MM.1S (cell line): Measurements from ENCODE around the gene NDST1.

Experiments
- DNase-seq: peaks from one replicate; pipeline ENCODE4 v3.0.0-alpha.2; 2015
- H2AFZ ChIP-seq: fragments of 300-600 bp; sonication (generic); 2 replicates; pipeline ENCODE4 v1.6.0; 2016; ENCODE audit warnings: antibody characterized with exemption, low read length
- H3F3A ChIP-seq: fragments of 300-600 bp; sonication (generic); 2 replicates; pipeline ENCODE4 v1.6.1; 2016; ENCODE audit warnings: mild to moderate bottlenecking, antibody characterized with exemption, low read length, moderate library complexity, mixed read lengths; ENCODE audit not compliant: insufficient read depth
- H3K27ac ChIP-seq: fragments of 300-600 bp; sonication (generic); 2 replicates; pipeline ENCODE4 v1.5.1; 2016; ENCODE audit warnings: mild to moderate bottlenecking, low read length
- H3K27me3 ChIP-seq: fragments of 300-600 bp; sonication (generic); replicated peaks from 2 replicates; pipeline ENCODE4 v1.6.0; 2016; ENCODE audit warnings: low read length; ENCODE audit not compliant: insufficient read depth
- H3K36me3 ChIP-seq: fragments of 300-600 bp; sonication (generic); replicated peaks from 2 replicates; pipeline ENCODE4 v1.6.1; 2016; ENCODE audit warnings: mild to moderate bottlenecking, low read length, mixed read lengths; ENCODE audit not compliant: insufficient read depth
- H3K4me1 ChIP-seq: fragments of 300-600 bp; sonication (generic); 2 replicates; pipeline ENCODE4 v1.6.1; 2016; ENCODE audit warnings: low read length, mixed read lengths
- H3K4me2 ChIP-seq: fragments of 300-600 bp; sonication (generic); 2 replicates; pipeline ENCODE4 v1.6.0; 2016; ENCODE audit warnings: low read depth, low read length
- H3K4me3 ChIP-seq: fragments of 300-600 bp; sonication (generic); 2 replicates; pipeline ENCODE4 v1.5.1; 2016; ENCODE audit warnings: low read length, mixed read lengths
- H3K79me2 ChIP-seq: fragments of 300-600 bp; sonication (generic); 2 replicates; pipeline ENCODE4 v1.6.1; 2016; ENCODE audit warnings: mixed run types, low read length, mixed read lengths
- H3K9ac ChIP-seq: fragments of 300-600 bp; sonication (generic); 2 replicates; pipeline ENCODE4 v1.6.1; 2016; ENCODE audit warnings: low read length, mixed read lengths
- H3K9me2 ChIP-seq: fragments of 300-600 bp; sonication (generic); replicated peaks from 2 replicates; pipeline ENCODE4 v1.6.1; 2016; ENCODE audit warnings: mild to moderate bottlenecking, low read length, mixed read lengths; ENCODE audit not compliant: insufficient read depth
- H3K9me3 ChIP-seq: fragments of 300-600 bp; sonication (generic); replicated peaks from 2 replicates; pipeline ENCODE4 v1.6.1; 2016; ENCODE audit warnings: mild to moderate bottlenecking, low read length, mixed read lengths; ENCODE audit not compliant: insufficient read depth
- H4K20me1 ChIP-seq: fragments of 300-600 bp; sonication (generic); 2 replicates; pipeline ENCODE4 v1.6.1; 2016; ENCODE audit warnings: mild to moderate bottlenecking, low read length, moderate library complexity, mixed read lengths; ENCODE audit not compliant: insufficient read depth
- EZH2 ChIP-seq: fragments of 300-600 bp; sonication (generic); optimal IDR thresholded peaks from 2 replicates; pipeline ENCODE3; 2017; ENCODE audit warnings: low read depth, mild to moderate bottlenecking, antibody characterized with exemption, low read length, mixed read lengths
- EZH2phosphoT487 ChIP-seq: fragments of 300-600 bp; sonication (generic); IDR thresholded peaks from 2 replicates; pipeline ENCODE4 v1.6.1; 2018; ENCODE audit warnings: antibody characterized with exemption, low read length
- TF ChIP-seq, protein P1 (sequence below): fragments of 300-600 bp; sonication (generic); IDR thresholded peaks from 2 replicates; pipeline ENCODE4 v1.5.1; 2016; ENCODE audit warnings: antibody characterized with exemption, low read length, mixed read lengths

NDST1 gene

DNA sequence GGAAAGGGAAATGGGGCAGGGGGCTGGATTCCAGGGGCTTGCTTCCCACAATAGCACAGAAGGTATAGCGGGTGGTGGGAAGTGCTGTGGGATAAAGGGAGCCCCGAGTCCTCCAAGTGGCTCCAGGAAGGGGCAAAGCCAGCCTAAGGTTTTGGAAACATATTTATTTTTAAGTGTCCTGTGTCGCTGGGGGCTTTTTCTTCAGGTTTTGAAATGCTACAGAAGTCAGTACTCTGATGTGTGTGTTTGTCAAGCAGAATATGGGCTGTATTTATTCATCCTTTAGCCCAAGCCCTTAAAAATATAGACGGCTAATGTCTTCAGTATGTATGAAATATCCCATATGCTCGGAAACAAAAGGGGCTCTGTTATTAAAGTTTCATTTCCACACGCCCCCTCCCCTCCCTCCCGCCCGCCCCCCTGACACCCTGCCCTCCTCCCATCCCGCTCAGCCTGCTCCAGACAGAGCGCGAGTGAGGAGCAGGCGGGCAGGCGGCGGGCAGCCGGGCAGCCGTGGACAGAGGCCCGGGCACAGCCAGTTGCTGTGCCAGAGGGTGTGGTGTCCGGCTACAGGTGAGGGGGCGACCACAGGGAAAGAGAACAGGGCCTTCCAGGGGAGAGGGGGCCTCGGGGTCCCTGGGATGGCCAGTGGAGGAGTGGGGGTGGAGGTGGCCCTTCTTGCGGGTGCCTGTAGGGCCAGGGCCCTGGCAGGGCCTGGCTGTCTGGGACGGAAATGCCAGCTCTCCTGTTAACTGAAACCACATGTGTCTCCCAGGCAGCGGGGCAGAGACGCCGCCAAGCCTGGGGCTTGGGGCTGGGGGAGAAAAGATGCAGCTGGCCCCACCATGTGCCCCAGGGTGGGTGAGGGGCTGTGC lies 92.9 kb downstream of the NDST1 start:
- no peaks in the 10 kb centered on the region for H3K27me3 ChIP-seq
- no peaks in the 10 kb centered on the region for H3K9me2 ChIP-seq
- H2AFZ ChIP-seq: no peak overlapping the region
- H3K9ac ChIP-seq: no peak overlapping the region
- no peaks in the 10 kb centered on the region for H4K20me1 ChIP-seq
- H3K27ac ChIP-seq: no peak overlapping the region
- no peak overlapping the region for H3K4me3 ChIP-seq
- TF ChIP-seq, protein P1, sequence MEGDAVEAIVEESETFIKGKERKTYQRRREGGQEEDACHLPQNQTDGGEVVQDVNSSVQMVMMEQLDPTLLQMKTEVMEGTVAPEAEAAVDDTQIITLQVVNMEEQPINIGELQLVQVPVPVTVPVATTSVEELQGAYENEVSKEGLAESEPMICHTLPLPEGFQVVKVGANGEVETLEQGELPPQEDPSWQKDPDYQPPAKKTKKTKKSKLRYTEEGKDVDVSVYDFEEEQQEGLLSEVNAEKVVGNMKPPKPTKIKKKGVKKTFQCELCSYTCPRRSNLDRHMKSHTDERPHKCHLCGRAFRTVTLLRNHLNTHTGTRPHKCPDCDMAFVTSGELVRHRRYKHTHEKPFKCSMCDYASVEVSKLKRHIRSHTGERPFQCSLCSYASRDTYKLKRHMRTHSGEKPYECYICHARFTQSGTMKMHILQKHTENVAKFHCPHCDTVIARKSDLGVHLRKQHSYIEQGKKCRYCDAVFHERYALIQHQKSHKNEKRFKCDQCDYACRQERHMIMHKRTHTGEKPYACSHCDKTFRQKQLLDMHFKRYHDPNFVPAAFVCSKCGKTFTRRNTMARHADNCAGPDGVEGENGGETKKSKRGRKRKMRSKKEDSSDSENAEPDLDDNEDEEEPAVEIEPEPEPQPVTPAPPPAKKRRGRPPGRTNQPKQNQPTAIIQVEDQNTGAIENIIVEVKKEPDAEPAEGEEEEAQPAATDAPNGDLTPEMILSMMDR: no peak
- TF ChIP-seq EZH2phosphoT487: no peak
- no peak for TF ChIP-seq EZH2
- no peak for DNase-seq
- no peaks in the 10 kb centered on the region for H3K9me3 ChIP-seq
- H3K4me2 ChIP-seq: no peak overlapping the region
- no peaks in the 10 kb centered on the region for H3F3A ChIP-seq
- no peaks in the 10 kb centered on the region for H3K36me3 ChIP-seq
- no peaks in the 10 kb centered on the region for H3K4me1 ChIP-seq
- H3K79me2 ChIP-seq: no peaks in the 10 kb centered on the region

DNA sequence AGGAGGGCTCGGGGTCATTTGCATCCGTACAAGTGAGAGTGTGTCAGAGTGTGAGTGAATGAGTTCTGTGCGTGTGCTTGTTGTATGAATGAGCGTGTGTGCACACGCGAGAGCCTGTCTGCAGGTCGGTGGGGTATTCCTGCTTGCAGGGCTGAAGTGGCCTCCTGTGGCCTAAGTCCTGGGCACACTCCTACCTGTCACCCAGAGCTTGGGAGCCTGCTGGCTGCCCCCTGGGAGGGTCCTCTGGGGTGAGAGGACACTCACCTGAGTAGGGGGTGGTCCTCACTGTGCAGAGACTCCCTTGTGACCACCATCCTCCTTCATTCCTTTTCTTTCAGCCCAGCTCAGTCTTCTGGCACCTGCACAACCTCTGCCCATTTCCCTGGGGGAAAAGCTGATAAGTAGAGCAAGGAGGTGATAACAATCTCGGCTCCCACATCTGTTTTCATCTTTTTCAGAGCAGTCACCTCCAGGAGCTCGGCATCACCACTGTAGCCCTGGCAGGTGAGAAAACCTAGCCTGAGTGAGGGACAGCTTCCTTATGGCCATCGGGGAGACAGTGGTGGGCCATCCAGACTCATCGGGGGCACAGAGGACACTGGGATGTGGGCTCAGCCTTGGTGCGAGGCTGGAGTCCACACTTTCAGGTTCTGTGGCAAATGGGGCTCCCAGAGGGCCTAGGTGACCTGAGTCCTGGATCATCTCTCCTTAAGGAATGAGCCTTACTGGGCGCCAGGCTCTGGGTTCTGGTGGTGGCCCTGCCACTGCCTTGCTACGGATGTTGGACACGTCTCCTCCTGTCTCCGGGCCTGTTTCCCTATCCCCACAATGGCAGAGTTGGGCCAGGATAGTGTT lies 93.8 kb downstream of the NDST1 start:
- Histone ChIP-seq H3K9ac (no peak overlapping the region), H3K4me1 (no peaks in the 10 kb centered on the region), H3K79me2 (no peaks in the 10 kb centered on the region), H3K27ac (no peak overlapping the region), H4K20me1 (no peaks in the 10 kb centered on the region), H2AFZ (no peak overlapping the region), H3K4me3 (no peak overlapping the region), H3K27me3 (no peaks in the 10 kb centered on the region), H3K36me3 (no peaks in the 10 kb centered on the region), H3F3A (no peaks in the 10 kb centered on the region), H3K4me2 (no peak overlapping the region), H3K9me2 (no peaks in the 10 kb centered on the region), H3K9me3 (no peaks in the 10 kb centered on the region)
- no peak for DNase-seq
- TF ChIP-seq EZH2: no peak
- no peak for TF ChIP-seq EZH2phosphoT487
- TF ChIP-seq, protein P1: no peak

DNA sequence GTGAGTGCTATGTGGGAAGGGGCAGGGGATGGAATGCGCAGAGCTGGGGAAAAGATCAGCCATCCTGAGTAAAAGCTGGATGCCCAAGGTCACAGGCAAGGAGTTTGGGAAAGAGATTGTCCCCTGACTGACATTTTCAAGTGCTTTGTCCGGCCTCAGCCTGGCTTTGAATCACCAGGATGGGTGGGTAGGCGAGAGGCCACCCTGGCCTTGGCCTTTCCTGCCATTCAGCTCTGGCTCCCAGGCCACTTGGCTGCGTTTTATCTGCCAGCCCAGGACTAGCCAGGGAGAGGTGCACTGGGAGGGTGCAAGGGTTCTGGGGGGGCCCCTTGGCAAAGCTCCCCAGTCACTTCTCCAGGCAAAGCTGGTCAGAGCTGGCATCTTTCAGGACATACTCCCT lies 95.1 kb downstream of the NDST1 start:
- DNase-seq: no peak
- no peak overlapping the region for H2AFZ ChIP-seq
- H3K9ac ChIP-seq: no peak overlapping the region
- no peak overlapping the region for H3K4me3 ChIP-seq
- no peaks in the 10 kb centered on the region for H3K9me3 ChIP-seq
- no peak overlapping the region for H3K4me2 ChIP-seq
- H3K79me2 ChIP-seq: no peaks in the 10 kb centered on the region
- H3F3A ChIP-seq: no peaks in the 10 kb centered on the region
- TF ChIP-seq, protein P1: no peak
- no peak for TF ChIP-seq EZH2
- TF ChIP-seq EZH2phosphoT487: no peak
- no peaks in the 10 kb centered on the region for H3K4me1 ChIP-seq
- no peaks in the 10 kb centered on the region for H3K9me2 ChIP-seq
- H3K36me3 ChIP-seq: no peaks in the 10 kb centered on the region
- H4K20me1 ChIP-seq: no peaks in the 10 kb centered on the region
- H3K27me3 ChIP-seq: no peaks in the 10 kb centered on the region
- H3K27ac ChIP-seq: no peak overlapping the region
